GM19238 (cell line): ENCODE results near the gene NDN.

Experiments used
- DNase-seq: peaks from one replicate; pipeline ENCODE4 v3.0.0; 2011; ENCODE audit warnings: low spot score; ENCODE audit not compliant: insufficient read length

NDN gene

GRCh38 chr15:23642413-23643044 lies 44.6 kb downstream of the NDN start:
- DNase-seq: no peak
